IMR-90 (cell line): ENCODE results near the gene NFATC1. TPM values are rescaled to one million over a fixed set of nuclear protein-coding genes. Genes with fewer than 3 reads are reported as not detected.

ENCODE experiments used
- ATAC-seq: fragments of 200-7000 bp; cut with Tn5 transposase; 2 replicates; pipeline ENCODE4 v1.9.1; 2020; ENCODE audit warnings: low read depth, mild to moderate bottlenecking, moderate library complexity
- BruUV-seq: library from RNA; stranded (reverse); fragments of 400-500 nt; replicated peaks from 2 replicates; lab custom pipeline; 2021; lab: Mats Ljungman, UMichigan
- CTCF ChIA-PET: fragments of 300-600 bp; formaldehyde crosslinking; extraction: SDS; loops from one replicate; lab custom pipeline; 2021; ENCODE audit warnings: antibody characterized with exemption; lab: Yijun Ruan, JAX
- POLR2A ChIA-PET: fragments of 300-600 bp; sonication (Branson Sonifier 250); formaldehyde crosslinking; loops from one replicate; lab custom pipeline; 2022; ENCODE audit warnings: antibody characterized with exemption; ENCODE audit not compliant: unreplicated experiment; lab: Charles Lee
- DNase-seq: peaks from one replicate; pipeline ENCODE4 v3.0.0; 2013
- H2AFZ ChIP-seq: replicated peaks from 2 replicates; pipeline ENCODE3; 2013; ENCODE audit warnings: low read length, mild to moderate bottlenecking; ENCODE audit not compliant: poor library complexity
- H2AK5ac ChIP-seq: 2 replicates; pipeline ENCODE4 v1.6.1; 2013; ENCODE audit warnings: low read depth, low read length, inconsistent platforms
- H2AK9ac ChIP-seq: replicated peaks from 2 replicates; pipeline ENCODE3; 2013; ENCODE audit warnings: mild to moderate bottlenecking, low read depth, low read length, moderate library complexity; ENCODE audit not compliant: poor library complexity
- H2BK120ac ChIP-seq: 2 replicates; pipeline ENCODE4 v1.6.1; 2013; ENCODE audit warnings: low read depth, low read length, inconsistent platforms
- H2BK15ac ChIP-seq: 3 replicates; pipeline ENCODE4 v1.6.1; 2013; ENCODE audit warnings: low read depth, low read length, inconsistent platforms
- H2BK20ac ChIP-seq: 2 replicates; pipeline ENCODE4 v1.6.1; 2013; ENCODE audit warnings: low read depth, mild to moderate bottlenecking, inconsistent platforms, low read length, moderate library complexity
- H2BK5ac ChIP-seq: 2 replicates; pipeline ENCODE4 v1.6.1; 2013; ENCODE audit warnings: mild to moderate bottlenecking, low read depth, low read length, inconsistent platforms; ENCODE audit not compliant: poor library complexity, severe bottlenecking
- H3K14ac ChIP-seq: replicated peaks from 2 replicates; pipeline ENCODE4 v1.6.1; 2013; ENCODE audit warnings: low read depth, low read length, inconsistent platforms
- H3K18ac ChIP-seq: 2 replicates; pipeline ENCODE4 v1.6.1; 2013; ENCODE audit warnings: low read depth, low read length, control low read depth
- H3K23ac ChIP-seq: 2 replicates; pipeline ENCODE4 v1.6.1; 2013; ENCODE audit warnings: low read depth, low read length, inconsistent platforms
- H3K27ac ChIP-seq: 2 replicates; pipeline ENCODE4 v1.5.1; 2013; ENCODE audit warnings: mild to moderate bottlenecking, control low read depth, low read length; ENCODE audit not compliant: insufficient read depth
- H3K27me3 ChIP-seq: 2 replicates; pipeline ENCODE4 v1.6.1; 2013; ENCODE audit warnings: low read length; ENCODE audit not compliant: control insufficient read depth, insufficient read depth
- H3K36me3 ChIP-seq: 2 replicates; pipeline ENCODE4 v1.6.1; 2013; ENCODE audit warnings: low read length, mixed read lengths; ENCODE audit not compliant: control insufficient read depth, insufficient read depth
- H3K4ac ChIP-seq: 2 replicates; pipeline ENCODE4 v1.6.1; 2013; ENCODE audit warnings: low read depth, low read length, inconsistent platforms
- H3K4me1 ChIP-seq: 2 replicates; pipeline ENCODE4 v1.6.1; 2013; ENCODE audit warnings: low read length, mixed read lengths; ENCODE audit not compliant: control insufficient read depth, insufficient read depth
- H3K4me2 ChIP-seq: 2 replicates; pipeline ENCODE4 v1.6.1; 2013; ENCODE audit warnings: low read depth, mild to moderate bottlenecking, control low read depth, low read length, moderate library complexity
- H3K4me3 ChIP-seq: 2 replicates; pipeline ENCODE4 v1.5.1; 2013; ENCODE audit warnings: low read depth, mild to moderate bottlenecking, control low read depth, low read length, moderate library complexity; ENCODE audit not compliant: insufficient read depth
- H3K56ac ChIP-seq: 2 replicates; pipeline ENCODE4 v1.6.1; 2013; ENCODE audit warnings: low read length, inconsistent platforms; ENCODE audit not compliant: insufficient read depth; ENCODE audit errors: extremely low read depth
- H3K79me1 ChIP-seq, 2 experiments: 2 replicates each; pipeline ENCODE4 v1.6.1; 2013; ENCODE audit warnings: low read length in 2 of 2, inconsistent platforms in 1 of 2, low read depth in 1 of 2
- H3K9ac ChIP-seq: 2 replicates; pipeline ENCODE4 v1.6.1; 2013; ENCODE audit warnings: low read depth, low read length, control low read depth
- H3K9me1 ChIP-seq: 2 replicates; pipeline ENCODE4 v1.6.1; 2013; ENCODE audit warnings: low read length, inconsistent platforms; ENCODE audit not compliant: insufficient read depth
- H3K9me3 ChIP-seq: 2 replicates; pipeline ENCODE4 v1.6.1; 2013; ENCODE audit warnings: low read length; ENCODE audit not compliant: control insufficient read depth, insufficient read depth
- H4K20me1 ChIP-seq: 2 replicates; pipeline ENCODE4 v1.6.1; 2013; ENCODE audit warnings: low read length, inconsistent platforms; ENCODE audit not compliant: insufficient read depth
- H4K5ac ChIP-seq: 2 replicates; pipeline ENCODE4 v1.6.1; 2013; ENCODE audit warnings: mild to moderate bottlenecking, low read depth, low read length, control low read depth
- H4K8ac ChIP-seq, 2 experiments: 2 replicates each; pipeline ENCODE4 v1.6.1; 2013; ENCODE audit warnings: low read depth in 2 of 2, low read length in 2 of 2, control low read depth in 1 of 2, inconsistent platforms in 1 of 2
- H4K91ac ChIP-seq: 2 replicates; pipeline ENCODE4 v1.6.1; 2013; ENCODE audit warnings: low read depth, low read length, inconsistent platforms; ENCODE audit not compliant: insufficient read depth
- BHLHE40 ChIP-seq: fragments of 150-350 bp; IDR thresholded peaks from 2 replicates; pipeline ENCODE4 v1.6.1; 2016; ENCODE audit warnings: mild to moderate bottlenecking, low read depth, low read length
- CEBPB ChIP-seq: IDR thresholded peaks from 2 replicates; pipeline ENCODE4 v1.6.1; 2012; ENCODE audit warnings: low read depth, low read length, improper control_type of control experiment
- CHD1 ChIP-seq: IDR thresholded peaks from 2 replicates; pipeline ENCODE4 v1.6.1; 2012; ENCODE audit warnings: low read depth, low read length, improper control_type of control experiment
- FOS ChIP-seq: fragments of 150-350 bp; IDR thresholded peaks from 2 replicates; pipeline ENCODE4 v1.6.1; 2016; ENCODE audit warnings: low read depth, low read length
- MAFK ChIP-seq: IDR thresholded peaks from 2 replicates; pipeline ENCODE4 v1.6.1; 2012; ENCODE audit warnings: low read depth, low read length, improper control_type of control experiment
- MAZ ChIP-seq: IDR thresholded peaks from 2 replicates; pipeline ENCODE4 v1.6.1; 2012; ENCODE audit warnings: low read depth, mild to moderate bottlenecking, low read length, improper control_type of control experiment, moderate library complexity, borderline replicate concordance
- MXI1 ChIP-seq: IDR thresholded peaks from 2 replicates; pipeline ENCODE4 v1.6.1; 2012; ENCODE audit warnings: low read depth, mild to moderate bottlenecking, low read length, moderate library complexity, borderline replicate concordance
- NFE2L2 ChIP-seq: fragments of 150-350 bp; IDR thresholded peaks from 2 replicates; pipeline ENCODE4 v1.6.1; 2016; ENCODE audit warnings: low read depth, mild to moderate bottlenecking, low read length
- POLR2A ChIP-seq: IDR thresholded peaks from 2 replicates; pipeline ENCODE4 v1.6.1; 2012; ENCODE audit warnings: mild to moderate bottlenecking, low read depth, low read length
- RAD21 ChIP-seq: IDR thresholded peaks from 2 replicates; pipeline ENCODE4 v1.6.1; 2012; ENCODE audit warnings: low read length, improper control_type of control experiment
- RCOR1 ChIP-seq: IDR thresholded peaks from 2 replicates; pipeline ENCODE4 v1.6.1; 2012; ENCODE audit warnings: mild to moderate bottlenecking, low read length, improper control_type of control experiment; ENCODE audit not compliant: insufficient replicate concordance
- RFX5 ChIP-seq: IDR thresholded peaks from 2 replicates; pipeline ENCODE4 v1.8.0; 2012; ENCODE audit warnings: low read depth, mild to moderate bottlenecking, low read length, moderate library complexity
- SMC3 ChIP-seq: fragments of 150-350 bp; IDR thresholded peaks from 2 replicates; pipeline ENCODE4 v1.6.1; 2016; ENCODE audit warnings: low read depth, mild to moderate bottlenecking, antibody characterized with exemption, low read length, moderate library complexity
- WGBS, 2 experiments: methylation state at CpG; one replicate each; pipeline versions ENCODE4 v1.1.5 to v1.1.7; 2013; ENCODE audit warnings: missing lambda C conversion rate in 2 of 2; ENCODE audit not compliant: insufficient read length in 1 of 2; ENCODE audit errors: extremely low coverage in 2 of 2; 5-methylcytosine and 5-hydroxymethylcytosine counted together
- dilution Hi-C: fragments of 300-500 bp; cut with HindIII; formaldehyde crosslinking; loops from one replicate; pipeline ENCODE4 v1.14.3; 2018; ENCODE audit warnings: low sequenced_read_pairs; ENCODE audit not compliant: unreplicated experiment
- in situ Hi-C: fragments of 300-500 bp; cut with MboI; formaldehyde crosslinking; loops from 3 replicates; pipeline ENCODE4 v1.14.3; 2019; ENCODE audit warnings: low sequenced_read_pairs, inconsistent platforms, mixed read lengths
- intact Hi-C: fragments of 100-400 bp; cut with micrococcal nuclease; formaldehyde crosslinking; loops from 2 replicates; pipeline ENCODE4 v1.10.0; 2022
- polyA plus RNA-seq, 3 experiments: library from polyadenylated mRNA; depleted of rRNA; stranded (reverse); fragments of >200 nt; gene quantifications; 2 replicates each; pipeline ENCODE4 v1.2.3, GENCODE V29; 2012; ENCODE audit warnings: low replicate concordance in 1 of 3
- total RNA-seq: library from RNA; depleted of rRNA; stranded (reverse); fragments of >200 nt; gene quantifications from 2 replicates; pipeline ENCODE4 v1.2.3, GENCODE V29; 2012
- TF ChIP-seq, protein P1 (sequence below): fragments of 150-350 bp; IDR thresholded peaks from 2 replicates; pipeline ENCODE4 v1.6.1; 2017; ENCODE audit warnings: mild to moderate bottlenecking, antibody characterized with exemption, low read length, low read depth
- TF ChIP-seq, protein P2 (sequence below): conservative IDR thresholded peaks from 2 replicates; pipeline ENCODE4 v1.5.1; 2012; ENCODE audit warnings: mild to moderate bottlenecking, low read depth, low read length, improper control_type of control experiment
- TF ChIP-seq, protein P3 (sequence below): fragments of 150-350 bp; IDR thresholded peaks from 2 replicates; pipeline ENCODE4 v1.6.1; 2016; ENCODE audit warnings: low read depth, mild to moderate bottlenecking, low read length, moderate library complexity, borderline replicate concordance

The NFATC1 gene
- total and polyA plus RNA-seq, 2 of the 4 experiments (the other 2 are of a cell fraction): 0.36 to 1.8 TPM

DNA sequence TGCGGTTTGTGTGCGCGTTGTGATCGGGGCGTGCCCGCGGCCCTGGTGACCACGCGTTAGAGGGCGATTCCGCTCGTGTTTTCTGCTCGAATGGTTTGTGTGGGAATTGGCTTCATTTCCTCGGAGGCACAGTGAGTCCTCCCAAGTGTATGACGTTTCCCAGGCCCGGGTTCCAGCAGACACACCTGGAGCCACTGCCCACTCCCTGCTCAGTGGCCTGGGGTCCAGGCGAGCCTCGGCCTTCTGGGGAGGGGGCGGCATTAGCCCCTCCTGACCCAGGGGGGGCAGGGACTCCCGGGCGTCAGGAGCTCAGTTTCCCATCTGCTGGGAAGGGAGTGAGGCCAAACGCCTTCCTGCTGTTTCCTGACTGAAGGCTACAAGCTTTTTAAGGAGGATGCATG is 92.1 kb downstream of the NFATC1 start:
- H3K4me2 ChIP-seq: no peak overlapping the region
- no peak for TF ChIP-seq CEBPB
- no peak for TF ChIP-seq NFE2L2
- TF ChIP-seq MAZ: no peak
- no peak for TF ChIP-seq CHD1
- no peak for TF ChIP-seq FOS
- no peak for TF ChIP-seq SMC3
- TF ChIP-seq, protein P1, sequence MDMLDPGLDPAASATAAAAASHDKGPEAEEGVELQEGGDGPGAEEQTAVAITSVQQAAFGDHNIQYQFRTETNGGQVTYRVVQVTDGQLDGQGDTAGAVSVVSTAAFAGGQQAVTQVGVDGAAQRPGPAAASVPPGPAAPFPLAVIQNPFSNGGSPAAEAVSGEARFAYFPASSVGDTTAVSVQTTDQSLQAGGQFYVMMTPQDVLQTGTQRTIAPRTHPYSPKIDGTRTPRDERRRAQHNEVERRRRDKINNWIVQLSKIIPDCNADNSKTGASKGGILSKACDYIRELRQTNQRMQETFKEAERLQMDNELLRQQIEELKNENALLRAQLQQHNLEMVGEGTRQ: no peak
- TF ChIP-seq MXI1: no peak
- TF ChIP-seq, protein P2, sequence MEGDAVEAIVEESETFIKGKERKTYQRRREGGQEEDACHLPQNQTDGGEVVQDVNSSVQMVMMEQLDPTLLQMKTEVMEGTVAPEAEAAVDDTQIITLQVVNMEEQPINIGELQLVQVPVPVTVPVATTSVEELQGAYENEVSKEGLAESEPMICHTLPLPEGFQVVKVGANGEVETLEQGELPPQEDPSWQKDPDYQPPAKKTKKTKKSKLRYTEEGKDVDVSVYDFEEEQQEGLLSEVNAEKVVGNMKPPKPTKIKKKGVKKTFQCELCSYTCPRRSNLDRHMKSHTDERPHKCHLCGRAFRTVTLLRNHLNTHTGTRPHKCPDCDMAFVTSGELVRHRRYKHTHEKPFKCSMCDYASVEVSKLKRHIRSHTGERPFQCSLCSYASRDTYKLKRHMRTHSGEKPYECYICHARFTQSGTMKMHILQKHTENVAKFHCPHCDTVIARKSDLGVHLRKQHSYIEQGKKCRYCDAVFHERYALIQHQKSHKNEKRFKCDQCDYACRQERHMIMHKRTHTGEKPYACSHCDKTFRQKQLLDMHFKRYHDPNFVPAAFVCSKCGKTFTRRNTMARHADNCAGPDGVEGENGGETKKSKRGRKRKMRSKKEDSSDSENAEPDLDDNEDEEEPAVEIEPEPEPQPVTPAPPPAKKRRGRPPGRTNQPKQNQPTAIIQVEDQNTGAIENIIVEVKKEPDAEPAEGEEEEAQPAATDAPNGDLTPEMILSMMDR: no peak
- TF ChIP-seq RCOR1: no peak
- TF ChIP-seq, protein P3, sequence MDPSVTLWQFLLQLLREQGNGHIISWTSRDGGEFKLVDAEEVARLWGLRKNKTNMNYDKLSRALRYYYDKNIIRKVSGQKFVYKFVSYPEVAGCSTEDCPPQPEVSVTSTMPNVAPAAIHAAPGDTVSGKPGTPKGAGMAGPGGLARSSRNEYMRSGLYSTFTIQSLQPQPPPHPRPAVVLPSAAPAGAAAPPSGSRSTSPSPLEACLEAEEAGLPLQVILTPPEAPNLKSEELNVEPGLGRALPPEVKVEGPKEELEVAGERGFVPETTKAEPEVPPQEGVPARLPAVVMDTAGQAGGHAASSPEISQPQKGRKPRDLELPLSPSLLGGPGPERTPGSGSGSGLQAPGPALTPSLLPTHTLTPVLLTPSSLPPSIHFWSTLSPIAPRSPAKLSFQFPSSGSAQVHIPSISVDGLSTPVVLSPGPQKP: no peak
- TF ChIP-seq RAD21: no peak
- no peak for TF ChIP-seq RFX5
- TF ChIP-seq BHLHE40: no peak
- TF ChIP-seq MAFK: no peak
- TF ChIP-seq POLR2A: no peak
- H3K23ac ChIP-seq: no peak overlapping the region
- H4K91ac ChIP-seq: no peak overlapping the region
- no peak overlapping the region for H3K27ac ChIP-seq
- H4K8ac ChIP-seq: no peak overlapping the region
- no peak overlapping the region for H2AK9ac ChIP-seq
- H2AFZ ChIP-seq: no peak overlapping the region
- BruUV-seq: no TSS peak
- CTCF ChIA-PET: no interaction called here
- POLR2A ChIA-PET: no interaction called here
- peaks cover 5% of the 10 kb centered on the region; the same call in 1 of the 2 replicates for H3K9me1 ChIP-seq
- in situ Hi-C loops: no loop called here
- no peak overlapping the region for H3K56ac ChIP-seq
- no peak overlapping the region for H2BK15ac ChIP-seq
- H3K18ac ChIP-seq: no peak overlapping the region
- H3K4me3 ChIP-seq: no peak overlapping the region
- H3K36me3 ChIP-seq: no peaks in the 10 kb centered on the region
- peaks cover 17% of the 10 kb centered on the region; the same call in 1 of the 2 replicates for H3K4me1 ChIP-seq
- no peak overlapping the region for H2BK20ac ChIP-seq
- no peak overlapping the region for H4K5ac ChIP-seq
- no peak overlapping the region for H3K14ac ChIP-seq
- intact Hi-C loops: no loop called here
- 0 out of 2 replicates have a peak, but pooled peaks cover 3% of the 10 kb centered on the region for H4K20me1 ChIP-seq
- H3K79me1 ChIP-seq: no peaks in the 10 kb centered on the region
- no peak overlapping the region for H2AK5ac ChIP-seq
- H3K9me3 ChIP-seq: no peaks in the 10 kb centered on the region
- ATAC-seq (no peak), DNase-seq (no peak)
- dilution Hi-C loops: no loop called here
- H2BK5ac ChIP-seq: no peak overlapping the region
- no CpG with 5 or more reads among the region's 22 CpGs for WGBS, 2 experiments
- H3K27me3 ChIP-seq: no peaks in the 10 kb centered on the region
- no peak overlapping the region for H3K4ac ChIP-seq
- H2BK120ac ChIP-seq: no peak overlapping the region
- no peak overlapping the region for H3K9ac ChIP-seq
